Measurements from ENCODE around the gene RPL38.

Gene RPL38

GRCh38 chr17:74164446-74165045, 38.9 kb upstream of the RPL38 start:
- no peak for DNase-seq (ENCODE audit: low read depth in 1 of 2, low spot score in 1 of 2)
- peaks cover 3% of the 10 kb centered on the region for H3K27me3 ChIP-seq (ENCODE audit: insufficient read depth, poor library complexity, severe bottlenecking)
- no peak overlapping the region for H3K27ac ChIP-seq (replicated peaks)
- no peak overlapping the region for H3K4me3 ChIP-seq (replicated peaks; ENCODE audit: insufficient read depth, low read length)
- TF ChIP-seq, protein P1, sequence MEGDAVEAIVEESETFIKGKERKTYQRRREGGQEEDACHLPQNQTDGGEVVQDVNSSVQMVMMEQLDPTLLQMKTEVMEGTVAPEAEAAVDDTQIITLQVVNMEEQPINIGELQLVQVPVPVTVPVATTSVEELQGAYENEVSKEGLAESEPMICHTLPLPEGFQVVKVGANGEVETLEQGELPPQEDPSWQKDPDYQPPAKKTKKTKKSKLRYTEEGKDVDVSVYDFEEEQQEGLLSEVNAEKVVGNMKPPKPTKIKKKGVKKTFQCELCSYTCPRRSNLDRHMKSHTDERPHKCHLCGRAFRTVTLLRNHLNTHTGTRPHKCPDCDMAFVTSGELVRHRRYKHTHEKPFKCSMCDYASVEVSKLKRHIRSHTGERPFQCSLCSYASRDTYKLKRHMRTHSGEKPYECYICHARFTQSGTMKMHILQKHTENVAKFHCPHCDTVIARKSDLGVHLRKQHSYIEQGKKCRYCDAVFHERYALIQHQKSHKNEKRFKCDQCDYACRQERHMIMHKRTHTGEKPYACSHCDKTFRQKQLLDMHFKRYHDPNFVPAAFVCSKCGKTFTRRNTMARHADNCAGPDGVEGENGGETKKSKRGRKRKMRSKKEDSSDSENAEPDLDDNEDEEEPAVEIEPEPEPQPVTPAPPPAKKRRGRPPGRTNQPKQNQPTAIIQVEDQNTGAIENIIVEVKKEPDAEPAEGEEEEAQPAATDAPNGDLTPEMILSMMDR (IDR thresholded peaks at IDR 0.05; ENCODE audit: insufficient read depth, low read length), result no peak
- TF ChIP-seq, protein P2, sequence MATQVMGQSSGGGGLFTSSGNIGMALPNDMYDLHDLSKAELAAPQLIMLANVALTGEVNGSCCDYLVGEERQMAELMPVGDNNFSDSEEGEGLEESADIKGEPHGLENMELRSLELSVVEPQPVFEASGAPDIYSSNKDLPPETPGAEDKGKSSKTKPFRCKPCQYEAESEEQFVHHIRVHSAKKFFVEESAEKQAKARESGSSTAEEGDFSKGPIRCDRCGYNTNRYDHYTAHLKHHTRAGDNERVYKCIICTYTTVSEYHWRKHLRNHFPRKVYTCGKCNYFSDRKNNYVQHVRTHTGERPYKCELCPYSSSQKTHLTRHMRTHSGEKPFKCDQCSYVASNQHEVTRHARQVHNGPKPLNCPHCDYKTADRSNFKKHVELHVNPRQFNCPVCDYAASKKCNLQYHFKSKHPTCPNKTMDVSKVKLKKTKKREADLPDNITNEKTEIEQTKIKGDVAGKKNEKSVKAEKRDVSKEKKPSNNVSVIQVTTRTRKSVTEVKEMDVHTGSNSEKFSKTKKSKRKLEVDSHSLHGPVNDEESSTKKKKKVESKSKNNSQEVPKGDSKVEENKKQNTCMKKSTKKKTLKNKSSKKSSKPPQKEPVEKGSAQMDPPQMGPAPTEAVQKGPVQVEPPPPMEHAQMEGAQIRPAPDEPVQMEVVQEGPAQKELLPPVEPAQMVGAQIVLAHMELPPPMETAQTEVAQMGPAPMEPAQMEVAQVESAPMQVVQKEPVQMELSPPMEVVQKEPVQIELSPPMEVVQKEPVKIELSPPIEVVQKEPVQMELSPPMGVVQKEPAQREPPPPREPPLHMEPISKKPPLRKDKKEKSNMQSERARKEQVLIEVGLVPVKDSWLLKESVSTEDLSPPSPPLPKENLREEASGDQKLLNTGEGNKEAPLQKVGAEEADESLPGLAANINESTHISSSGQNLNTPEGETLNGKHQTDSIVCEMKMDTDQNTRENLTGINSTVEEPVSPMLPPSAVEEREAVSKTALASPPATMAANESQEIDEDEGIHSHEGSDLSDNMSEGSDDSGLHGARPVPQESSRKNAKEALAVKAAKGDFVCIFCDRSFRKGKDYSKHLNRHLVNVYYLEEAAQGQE (IDR thresholded peaks at IDR 0.05; ENCODE audit: insufficient replicate concordance, low read depth), result no peak
- TF ChIP-seq POLR2AphosphoS5 (IDR thresholded peaks at IDR 0.05; ENCODE audit: low read depth), result no peak
- no peak for TF ChIP-seq GABPA (IDR thresholded peaks at IDR 0.05; ENCODE audit: low read depth)
- TF ChIP-seq SPI1 (IDR thresholded peaks at IDR 0.05; ENCODE audit: borderline replicate concordance, low read depth), result no peak

DNA sequence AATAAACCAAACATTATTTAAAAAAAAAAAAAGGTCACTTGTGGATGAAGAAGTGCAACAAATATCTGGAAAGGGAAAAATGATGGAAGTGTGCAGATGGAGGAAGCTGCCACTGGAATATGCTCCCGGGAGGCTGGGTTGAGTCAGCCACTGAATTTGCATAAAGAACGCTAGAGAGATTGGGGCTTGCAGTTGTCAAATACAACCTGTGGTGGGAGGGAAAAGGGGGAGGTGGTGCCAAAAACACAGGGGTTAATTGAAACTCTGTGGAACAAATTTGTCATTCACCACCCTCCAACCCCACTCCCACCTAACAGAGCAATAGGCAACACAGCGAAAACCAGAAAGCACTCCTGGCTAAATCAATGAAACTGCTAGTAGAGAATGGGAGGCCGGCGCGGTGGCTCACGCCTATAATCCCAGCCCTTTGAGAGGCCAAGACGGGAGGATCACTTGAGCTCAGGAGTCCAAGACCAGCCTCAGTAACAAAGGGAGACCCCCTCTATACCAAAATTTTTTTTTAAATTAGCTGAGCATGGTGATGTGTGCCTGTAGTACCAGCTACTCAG, 37.6 kb upstream of the RPL38 start:
- Histone ChIP-seq H3K4me3 (replicated peaks; ENCODE audit: insufficient read depth, low read length) (no peak overlapping the region), H3K27ac (replicated peaks) (no peak overlapping the region), H3K27me3 (ENCODE audit: insufficient read depth, poor library complexity, severe bottlenecking) (peaks cover under 1% of the 10 kb centered on the region)
- TF ChIP-seq POLR2AphosphoS5 (IDR thresholded peaks at IDR 0.05; ENCODE audit: low read depth) (no peak), GABPA (IDR thresholded peaks at IDR 0.05; ENCODE audit: low read depth) (no peak), SPI1 (IDR thresholded peaks at IDR 0.05; ENCODE audit: borderline replicate concordance, low read depth) (no peak)
- TF ChIP-seq, protein P1 (IDR thresholded peaks at IDR 0.05; ENCODE audit: insufficient read depth, low read length), result no peak
- no peak for DNase-seq (ENCODE audit: low read depth in 1 of 2, low spot score in 1 of 2)

- TF ChIP-seq POLR2AphosphoS5 (IDR thresholded peaks at IDR 0.05; ENCODE audit: low read depth) (no peak), SPI1 (IDR thresholded peaks at IDR 0.05; ENCODE audit: borderline replicate concordance, low read depth) (no peak)
- Histone ChIP-seq H3K27me3 (ENCODE audit: insufficient read depth, poor library complexity, severe bottlenecking) (no peaks in the 10 kb centered on the region), H3K27ac (replicated peaks) (no peak overlapping the region), H3K4me3 (replicated peaks; ENCODE audit: insufficient read depth, low read length) (no peak overlapping the region)
- no peak for DNase-seq (ENCODE audit: low read depth in 1 of 2, low spot score in 1 of 2)
Measured at GRCh38 chr17:74170924-74171323, 32.6 kb upstream of the RPL38 start.

DNA sequence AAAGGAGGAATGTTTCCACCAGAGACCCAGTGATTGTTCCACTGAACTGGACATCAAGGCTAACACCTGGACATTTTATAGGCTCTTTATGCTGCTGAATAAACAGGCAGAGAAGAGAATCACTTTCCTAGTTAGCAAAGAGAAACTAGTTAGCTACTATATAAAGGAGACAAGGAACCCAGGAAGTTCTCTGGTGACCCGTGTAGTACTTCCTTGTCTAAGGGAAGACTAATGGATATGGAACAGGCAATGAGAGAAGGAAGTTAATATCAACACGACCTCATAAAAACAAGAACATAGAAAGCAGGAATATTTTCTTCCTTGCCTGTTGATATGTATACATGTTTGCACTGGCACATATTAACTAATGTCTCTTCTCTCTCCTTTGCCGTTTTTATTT, 30.8 kb upstream of the RPL38 start:
- no peak for DNase-seq (ENCODE audit: low read depth in 1 of 2, low spot score in 1 of 2)
- H3K27me3 ChIP-seq (ENCODE audit: insufficient read depth, poor library complexity, severe bottlenecking), result no peaks in the 10 kb centered on the region
- TF ChIP-seq POLR2AphosphoS5 (IDR thresholded peaks at IDR 0.05; ENCODE audit: low read depth) (no peak), GABPA (IDR thresholded peaks at IDR 0.05; ENCODE audit: low read depth) (0 out of 2 replicates have a peak, but pooled peaks have one; percentile 42)
- H3K27ac ChIP-seq (replicated peaks), result no peak overlapping the region
- H3K4me3 ChIP-seq (replicated peaks; ENCODE audit: insufficient read depth, low read length), result no peak overlapping the region

GRCh38 chr17:74176546-74177001, 26.9 kb upstream of the RPL38 start:
- Histone ChIP-seq H3K4me3 (replicated peaks; ENCODE audit: insufficient read depth, low read length) (no peak overlapping the region), H3K27ac (replicated peaks) (no peak overlapping the region), H3K27me3 (ENCODE audit: insufficient read depth, poor library complexity, severe bottlenecking) (no peaks in the 10 kb centered on the region)
- TF ChIP-seq, protein P2 (IDR thresholded peaks at IDR 0.05; ENCODE audit: insufficient replicate concordance, low read depth), result no peak
- TF ChIP-seq, protein P1 (IDR thresholded peaks at IDR 0.05; ENCODE audit: insufficient read depth, low read length), result peak; percentile 85
- DNase-seq (ENCODE audit: low read depth in 1 of 2, low spot score in 1 of 2), result peak in 1 of 2 experiments; percentile 51

Measured in HL-60 (cell line).